Neutrophil (primary cell): ENCODE data around the gene ACBD3.

Source experiments
- H3K27ac ChIP-seq: fragments of 200-600 bp; sonication (generic); 2 replicates; pipeline ENCODE4 v1.5.1; 2016; ENCODE audit warnings: mild to moderate bottlenecking, moderate library complexity
- H3K27me3 ChIP-seq: fragments of 200-600 bp; sonication (generic); 2 replicates; pipeline ENCODE4 v1.6.0; 2016; ENCODE audit warnings: mild to moderate bottlenecking
- H3K36me3 ChIP-seq: fragments of 200-600 bp; sonication (generic); 2 replicates; pipeline ENCODE4 v1.5.1; 2017
- H3K4me1 ChIP-seq, 2 experiments: fragments of 200-600 bp in 1 of 2; sonication (generic) in 1 of 2; 1 replicate in 1 of 2; 2 replicates in 1 of 2; pipeline versions ENCODE4 v1.5.1 to v1.6.1; 2013 to 2016; ENCODE audit warnings: low read depth in 1 of 2, low read length in 1 of 2, mild to moderate bottlenecking in 1 of 2, moderate library complexity in 1 of 2; ENCODE audit not compliant: control insufficient read depth in 1 of 2, insufficient read depth in 1 of 2
- H3K4me3 ChIP-seq, 2 experiments: fragments of 200-600 bp in 1 of 2; sonication (generic) in 1 of 2; 1 replicate in 1 of 2; 2 replicates in 1 of 2; pipeline ENCODE4 v1.5.1; 2013 to 2016; ENCODE audit warnings: low read depth in 1 of 2, low read length in 1 of 2, mild to moderate bottlenecking in 1 of 2, moderate library complexity in 1 of 2
- H3K9me3 ChIP-seq: fragments of 200-600 bp; sonication (generic); 2 replicates; pipeline ENCODE4 v1.5.1; 2016
- TF ChIP-seq, protein P1 (sequence below): fragments of 200-600 bp; sonication (generic); IDR thresholded peaks from 2 replicates; pipeline ENCODE4 v1.5.1; 2016; ENCODE audit warnings: antibody characterized with exemption

Gene ACBD3

DNA sequence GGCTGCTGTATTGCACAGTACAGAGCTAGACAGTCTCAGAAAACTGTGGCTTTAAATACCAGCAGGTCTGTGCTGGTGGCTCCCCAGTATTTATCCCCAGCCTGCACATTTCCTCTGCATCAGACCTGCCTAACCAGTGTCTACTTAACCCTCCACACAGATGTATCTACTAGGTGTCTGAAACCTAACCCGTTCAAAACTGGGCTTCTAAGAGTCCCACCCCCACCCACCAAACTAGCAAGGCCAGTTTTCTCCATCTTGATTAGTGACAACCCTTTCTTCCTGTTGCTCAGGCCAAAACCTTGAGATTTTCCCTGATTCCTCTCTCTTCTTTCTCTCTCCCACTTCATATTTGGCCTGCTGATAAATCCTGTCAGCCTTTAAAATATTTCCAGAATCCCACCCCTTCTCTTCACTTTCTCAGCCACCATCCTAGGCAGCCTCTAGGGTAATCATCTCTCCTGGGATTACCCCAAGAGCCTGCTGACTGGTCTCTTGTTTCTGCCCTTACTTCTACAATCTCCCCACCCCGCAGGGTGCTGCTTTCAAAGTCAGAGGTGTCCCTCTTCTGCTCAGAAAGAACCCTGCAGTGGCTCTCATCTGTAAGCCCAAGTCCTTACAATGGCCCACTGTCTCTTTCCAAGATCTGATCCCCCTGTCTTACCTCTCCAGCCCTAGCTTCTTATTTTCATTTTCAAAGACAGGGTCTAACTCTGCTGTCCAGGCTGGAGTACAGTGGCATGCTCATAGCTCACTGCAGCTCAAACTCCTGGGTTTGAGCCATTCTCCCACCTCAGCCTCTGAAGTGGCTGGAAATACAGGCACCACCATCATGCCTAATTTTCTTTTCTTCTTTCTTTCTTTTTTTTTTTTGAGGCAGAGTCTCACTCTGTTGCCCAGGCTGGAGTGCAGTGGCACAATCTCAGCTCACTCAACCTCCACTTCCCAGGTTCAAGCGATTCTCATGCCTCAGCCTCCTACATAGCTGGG is 78.8 kb downstream of the ACBD3 start:
- Histone ChIP-seq H3K4me1 (peaks cover 13 to 20% of the 10 kb centered on the region in 2 experiments), H3K9me3 (no peaks in the 10 kb centered on the region), H3K27me3 (peaks cover 56% of the 10 kb centered on the region), H3K27ac (no peak overlapping the region), H3K4me3 (no peak overlapping the region), H3K36me3 (no peaks in the 10 kb centered on the region)
- TF ChIP-seq, protein P1, sequence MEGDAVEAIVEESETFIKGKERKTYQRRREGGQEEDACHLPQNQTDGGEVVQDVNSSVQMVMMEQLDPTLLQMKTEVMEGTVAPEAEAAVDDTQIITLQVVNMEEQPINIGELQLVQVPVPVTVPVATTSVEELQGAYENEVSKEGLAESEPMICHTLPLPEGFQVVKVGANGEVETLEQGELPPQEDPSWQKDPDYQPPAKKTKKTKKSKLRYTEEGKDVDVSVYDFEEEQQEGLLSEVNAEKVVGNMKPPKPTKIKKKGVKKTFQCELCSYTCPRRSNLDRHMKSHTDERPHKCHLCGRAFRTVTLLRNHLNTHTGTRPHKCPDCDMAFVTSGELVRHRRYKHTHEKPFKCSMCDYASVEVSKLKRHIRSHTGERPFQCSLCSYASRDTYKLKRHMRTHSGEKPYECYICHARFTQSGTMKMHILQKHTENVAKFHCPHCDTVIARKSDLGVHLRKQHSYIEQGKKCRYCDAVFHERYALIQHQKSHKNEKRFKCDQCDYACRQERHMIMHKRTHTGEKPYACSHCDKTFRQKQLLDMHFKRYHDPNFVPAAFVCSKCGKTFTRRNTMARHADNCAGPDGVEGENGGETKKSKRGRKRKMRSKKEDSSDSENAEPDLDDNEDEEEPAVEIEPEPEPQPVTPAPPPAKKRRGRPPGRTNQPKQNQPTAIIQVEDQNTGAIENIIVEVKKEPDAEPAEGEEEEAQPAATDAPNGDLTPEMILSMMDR = no peak

- Histone ChIP-seq H3K9me3 (no peaks in the 10 kb centered on the region), H3K4me1 (peaks cover 14 to 18% of the 10 kb centered on the region in 2 experiments), H3K27me3 (peaks cover 44% of the 10 kb centered on the region), H3K4me3 (no peak overlapping the region), H3K36me3 (no peaks in the 10 kb centered on the region), H3K27ac (no peak overlapping the region)
- TF ChIP-seq, protein P1 = no peak
Observed at GRCh38 chr1:226104671-226105121, 81.8 kb downstream of the ACBD3 start.

GRCh38 chr1:226100436-226101391 is 85.8 kb downstream of the ACBD3 start:
- no peak overlapping the region for H3K27ac ChIP-seq
- no peaks in the 10 kb centered on the region for H3K36me3 ChIP-seq
- H3K9me3 ChIP-seq = no peaks in the 10 kb centered on the region
- TF ChIP-seq, protein P1 = no peak
- peaks cover 26% of the 10 kb centered on the region for H3K27me3 ChIP-seq
- peaks cover 11 to 20% of the 10 kb centered on the region in 2 experiments for H3K4me1 ChIP-seq
- H3K4me3 ChIP-seq = peak overlapping the region; percentile 53 to 54

GRCh38 chr1:226098870-226099835 is 87.4 kb downstream of the ACBD3 start:
- H3K27me3 ChIP-seq = peaks cover 26% of the 10 kb centered on the region
- TF ChIP-seq, protein P1 = no peak
- peaks cover 11 to 20% of the 10 kb centered on the region in 2 experiments for H3K4me1 ChIP-seq

More at GRCh38 chr1:226098870-226099835, 87.4 kb downstream of the ACBD3 start:
- Histone ChIP-seq H3K4me3 (no peak overlapping the region), H3K9me3 (no peaks in the 10 kb centered on the region), H3K36me3 (no peaks in the 10 kb centered on the region), H3K27ac (no peak overlapping the region)
